Fibroblast of the aortic adventitia (primary cell): ENCODE results near the gene RAD51AP2. TPM values are rescaled to one million over a fixed set of nuclear protein-coding genes. Genes with fewer than 3 reads are reported as not detected.
"Not testable (repeated sequence)": the region's sequence is repeated elsewhere in the genome, so short reads cannot be mapped to it uniquely, and the experiment has no call there.

ENCODE experiments used
- DNase-seq: peaks from one replicate; pipeline ENCODE4 v3.0.0-alpha.2; 2010; ENCODE audit warnings: low read depth
- H3K4me3 ChIP-seq: 2 replicates; pipeline ENCODE4 v1.5.1; 2011; ENCODE audit warnings: low read depth, mild to moderate bottlenecking, control low read depth, low read length, moderate library complexity
- total RNA-seq: library from RNA; depleted of rRNA; stranded (reverse); fragments of >200 nt; gene quantifications from 2 replicates; pipeline ENCODE4 v1.2.3, GENCODE V29; 2012; ENCODE audit warnings: low replicate concordance
- TF ChIP-seq, protein P1 (sequence below): IDR thresholded peaks from 2 replicates; pipeline ENCODE4 v1.5.1; 2011; ENCODE audit warnings: mild to moderate bottlenecking, low read length, control low read depth, inconsistent platforms; ENCODE audit not compliant: insufficient read depth

The RAD51AP2 gene
- total RNA-seq, 1 donor: 0.09 TPM

DNA sequence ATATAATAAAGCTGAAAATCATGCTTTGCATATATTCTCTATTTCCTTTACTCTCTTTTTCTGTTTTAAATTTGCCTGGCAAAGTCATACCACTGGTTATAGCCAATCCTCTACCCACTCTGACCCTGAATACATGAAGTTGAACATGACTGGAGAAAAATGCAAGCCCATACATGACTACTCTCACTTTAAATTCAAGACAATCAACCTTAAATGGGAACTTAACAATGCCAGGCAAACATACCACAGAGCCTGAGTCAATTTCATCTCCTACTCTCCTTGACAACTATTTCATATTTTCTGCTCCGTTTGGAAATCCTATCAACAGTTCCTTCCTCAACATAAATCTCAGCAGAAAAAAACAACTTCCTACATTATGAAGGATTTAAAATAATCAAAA, 22.6 kb downstream of the RAD51AP2 start:
- TF ChIP-seq, protein P1, sequence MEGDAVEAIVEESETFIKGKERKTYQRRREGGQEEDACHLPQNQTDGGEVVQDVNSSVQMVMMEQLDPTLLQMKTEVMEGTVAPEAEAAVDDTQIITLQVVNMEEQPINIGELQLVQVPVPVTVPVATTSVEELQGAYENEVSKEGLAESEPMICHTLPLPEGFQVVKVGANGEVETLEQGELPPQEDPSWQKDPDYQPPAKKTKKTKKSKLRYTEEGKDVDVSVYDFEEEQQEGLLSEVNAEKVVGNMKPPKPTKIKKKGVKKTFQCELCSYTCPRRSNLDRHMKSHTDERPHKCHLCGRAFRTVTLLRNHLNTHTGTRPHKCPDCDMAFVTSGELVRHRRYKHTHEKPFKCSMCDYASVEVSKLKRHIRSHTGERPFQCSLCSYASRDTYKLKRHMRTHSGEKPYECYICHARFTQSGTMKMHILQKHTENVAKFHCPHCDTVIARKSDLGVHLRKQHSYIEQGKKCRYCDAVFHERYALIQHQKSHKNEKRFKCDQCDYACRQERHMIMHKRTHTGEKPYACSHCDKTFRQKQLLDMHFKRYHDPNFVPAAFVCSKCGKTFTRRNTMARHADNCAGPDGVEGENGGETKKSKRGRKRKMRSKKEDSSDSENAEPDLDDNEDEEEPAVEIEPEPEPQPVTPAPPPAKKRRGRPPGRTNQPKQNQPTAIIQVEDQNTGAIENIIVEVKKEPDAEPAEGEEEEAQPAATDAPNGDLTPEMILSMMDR: no peak
- H3K4me3 ChIP-seq: no peak overlapping the region
- no peak for DNase-seq

DNA sequence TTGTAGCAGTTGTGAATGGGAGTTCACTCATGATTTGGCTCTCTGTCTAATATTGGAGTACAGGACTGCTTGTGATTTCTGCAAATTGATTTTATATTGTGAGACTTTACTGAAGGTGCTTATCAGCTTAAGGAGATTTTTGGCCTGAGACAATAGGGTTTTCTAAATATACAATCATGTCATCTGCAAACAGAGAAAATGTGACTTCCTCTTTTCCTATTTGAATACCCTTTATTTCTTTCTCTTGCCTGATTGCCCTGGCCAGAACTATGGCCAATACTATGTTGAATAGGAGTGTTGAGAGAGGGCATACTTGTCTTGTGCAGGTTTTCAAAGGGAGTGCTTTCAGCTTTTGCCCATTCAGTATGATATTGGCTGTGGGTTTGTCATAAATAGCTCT, 28.1 kb downstream of the RAD51AP2 start:
- DNase-seq, H3K4me3 ChIP-seq: not testable (repeated sequence)

DNA sequence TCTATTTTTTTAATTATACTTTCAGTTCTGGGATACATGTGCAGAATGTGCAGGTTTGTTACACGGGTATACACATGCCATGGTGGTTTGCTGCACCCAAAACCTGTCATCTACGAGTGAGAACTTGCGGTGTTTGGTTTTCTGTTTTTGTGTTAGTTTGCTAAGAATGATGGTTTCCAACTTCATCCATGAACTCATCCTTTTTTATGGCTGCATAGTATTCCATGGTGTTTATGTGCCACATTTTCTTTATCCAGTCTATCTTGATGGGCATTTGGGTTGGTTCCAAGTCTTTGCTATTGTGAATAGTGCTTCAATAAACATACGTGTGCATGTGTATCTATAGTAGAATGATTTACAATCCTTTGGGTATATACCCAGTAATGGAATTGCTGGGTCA, 29.6 kb downstream of the RAD51AP2 start:
- DNase-seq, H3K4me3 ChIP-seq: not testable (repeated sequence)

DNA sequence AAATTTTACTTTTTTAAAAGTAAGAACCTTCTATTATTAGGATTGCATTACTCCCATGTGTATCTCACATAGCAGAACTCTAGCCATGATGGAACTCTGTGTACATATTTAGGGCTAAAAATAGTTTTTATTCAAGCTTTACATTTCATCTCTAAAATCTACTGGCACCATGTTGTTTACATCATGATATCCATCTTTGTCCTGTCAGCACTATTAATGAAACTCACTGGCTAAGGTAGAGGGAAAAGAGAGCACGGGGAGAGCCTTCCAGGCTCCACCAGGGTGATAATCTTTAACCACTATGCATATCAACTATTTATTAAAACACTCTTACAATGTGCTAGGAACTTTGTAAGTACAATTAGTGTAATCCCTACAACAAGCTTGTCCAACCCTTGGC, 34.7 kb downstream of the RAD51AP2 start:
- TF ChIP-seq, protein P1: no peak
- H3K4me3 ChIP-seq: no peak overlapping the region
- no peak for DNase-seq

DNA sequence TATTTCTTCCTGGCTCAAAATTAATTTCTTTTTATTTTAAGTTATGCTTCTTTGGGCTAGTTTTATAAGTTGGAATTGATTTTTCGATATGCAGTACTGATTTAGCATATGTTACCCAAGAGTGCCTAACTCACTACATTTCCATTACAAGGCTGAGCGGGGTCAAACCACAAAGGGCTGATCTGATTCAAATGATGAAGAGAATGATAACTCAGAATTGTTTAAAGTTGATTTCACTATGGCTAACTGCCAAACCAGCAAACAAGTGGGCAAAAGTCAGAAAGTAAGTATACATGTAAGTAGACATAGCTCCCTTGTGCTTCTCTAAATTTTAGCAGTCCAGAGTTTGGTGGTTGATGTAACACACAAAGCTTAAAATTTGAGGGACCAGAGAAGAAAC, 35.6 kb downstream of the RAD51AP2 start:
- no peak overlapping the region for H3K4me3 ChIP-seq
- DNase-seq: no peak
- TF ChIP-seq, protein P1: no peak

DNA sequence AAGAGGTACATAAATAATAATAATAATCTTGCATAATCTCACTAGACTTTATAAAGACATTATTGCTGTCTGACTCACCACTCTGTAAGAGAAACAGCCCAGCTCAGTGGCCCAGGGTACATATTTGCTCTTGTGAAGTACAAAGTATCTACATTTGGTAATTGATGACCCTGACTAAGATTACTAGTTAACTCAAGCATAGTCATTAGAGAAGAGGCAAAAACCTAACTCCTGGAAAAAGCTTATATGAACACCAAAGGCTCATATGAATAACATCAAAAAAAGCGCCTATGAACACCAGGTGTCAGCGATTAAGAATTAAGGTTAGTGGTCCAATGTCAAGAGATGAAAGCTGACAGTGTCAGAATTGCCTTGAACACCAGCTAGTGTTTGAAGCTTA, 38.4 kb downstream of the RAD51AP2 start:
- no peak overlapping the region for H3K4me3 ChIP-seq
- DNase-seq: peak; percentile 13
- TF ChIP-seq, protein P1: no peak

DNA sequence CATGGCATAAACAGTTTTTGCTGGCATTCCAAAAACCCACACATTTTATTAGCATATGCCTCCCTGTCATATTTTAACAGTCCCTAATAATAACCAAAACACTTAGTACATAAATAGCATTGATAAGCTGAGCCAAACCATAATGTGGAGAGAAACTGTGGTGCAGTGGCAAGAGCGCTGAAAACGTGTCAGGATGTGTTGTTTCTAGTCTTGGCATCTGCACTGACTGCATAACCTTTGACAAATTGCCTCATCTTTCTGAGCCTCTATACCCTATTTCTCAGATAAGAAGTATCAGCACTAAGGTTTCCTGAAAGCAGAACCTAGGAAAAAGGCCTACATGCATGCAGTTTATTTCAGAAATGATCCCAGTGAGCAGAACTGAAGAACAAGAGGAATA, 41.4 kb downstream of the RAD51AP2 start:
- no peak overlapping the region for H3K4me3 ChIP-seq
- DNase-seq: peak; percentile 3
- TF ChIP-seq, protein P1: no peak

DNA sequence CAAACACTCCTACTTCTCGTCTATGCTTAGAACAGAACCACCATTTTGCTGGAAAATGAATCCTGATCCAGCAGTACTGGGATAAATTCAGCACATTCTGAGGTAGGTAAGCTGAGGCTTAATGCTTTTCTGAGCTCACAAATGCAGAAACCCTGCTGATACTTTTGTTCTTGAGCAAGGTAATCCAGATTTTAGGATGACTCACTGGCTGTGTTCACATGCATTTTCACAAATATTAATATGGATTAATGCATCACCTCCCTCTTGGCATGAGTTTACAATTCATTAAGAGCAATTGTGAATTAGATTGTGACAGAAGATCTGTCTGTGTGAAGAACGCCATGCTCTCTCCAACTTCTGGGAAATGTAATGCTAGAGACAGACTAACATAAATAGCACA, 42.2 kb downstream of the RAD51AP2 start:
- TF ChIP-seq, protein P1: no peak
- DNase-seq: no peak
- H3K4me3 ChIP-seq: no peak overlapping the region
